ENCODE measurements around the gene LRRC8A.
"Not testable (repeated sequence)": the region's sequence is repeated elsewhere in the genome, so short reads cannot be mapped to it uniquely, and the experiment has no call there.

The LRRC8A gene

GRCh38 chr9:128923493-128923883 lies 41.6 kb downstream of the LRRC8A start:
- no peak for DNase-seq

- DNase-seq, result peak; percentile 49 to 63
These were observed 45.9 kb downstream of the LRRC8A start for GRCh38 chr9:128927731-128928411.

GRCh38 chr9:128928624-128929023 lies 46.7 kb downstream of the LRRC8A start:
- no peak for DNase-seq

GRCh38 chr9:128929560-128929959 lies 47.6 kb downstream of the LRRC8A start:
- DNase-seq, result no peak

GRCh38 chr9:128933731-128934130 lies 51.8 kb downstream of the LRRC8A start:
- no peak for DNase-seq

- DNase-seq, result no peak
These were observed 54.4 kb downstream of the LRRC8A start for GRCh38 chr9:128936171-128936865.

- DNase-seq, result no peak
These were observed 55.6 kb downstream of the LRRC8A start for GRCh38 chr9:128937310-128938165.

- DNase-seq, result no peak
These were observed 58.5 kb downstream of the LRRC8A start for GRCh38 chr9:128940271-128940921.

- DNase-seq, result no peak
These were observed 59.2 kb downstream of the LRRC8A start for GRCh38 chr9:128940946-128941755.

GRCh38 chr9:128943832-128944620 lies 62.1 kb downstream of the LRRC8A start:
- no peak for DNase-seq

GRCh38 chr9:128944966-128945365 lies 63.0 kb downstream of the LRRC8A start:
- not testable (repeated sequence) for DNase-seq

GRCh38 chr9:128945798-128946501 lies 64.0 kb downstream of the LRRC8A start:
- no peak for DNase-seq

- DNase-seq, result no peak
These were observed 64.8 kb downstream of the LRRC8A start for GRCh38 chr9:128946571-128947276.

- no peak for DNase-seq
These were observed 65.3 kb downstream of the LRRC8A start for GRCh38 chr9:128947277-128947526.

- DNase-seq, result peak; percentile 95 to 98
These were observed 65.8 kb downstream of the LRRC8A start, which contains the start of the genes DOLK and NUP188 for GRCh38 chr9:128947527-128948301. Gene DOLK (minus strand): TSS chr9:128947603. CDS start chr9:128947303, 300 bp downstream. Gene NUP188 (plus strand): TSS chr9:128947699. CDS start chr9:128947720, 21 bp downstream.

GRCh38 chr9:128961403-128961802 lies 79.5 kb downstream of the LRRC8A start:
- not testable (repeated sequence) for DNase-seq

Measured in CD4-positive, alpha-beta T cell treated with Interleukin-1 beta for 1 hour (primary cell).